Lower leg skin (tissue), 3 donors: ENCODE results near the gene FRAS1.

ENCODE experiments used
- POLR2A ChIP-seq, 2 donors: fragments of 450-650 bp; IDR thresholded peaks; one replicate each; pipeline ENCODE4 v1.6.1; 2016 to 2017; ENCODE audit warnings: antibody characterized with exemption in 2 of 2, mild to moderate bottlenecking in 1 of 2, moderate library complexity in 1 of 2
- TF ChIP-seq, protein P1 (sequence below), 3 donors: fragments of 450-650 bp; IDR thresholded peaks; one replicate each; pipeline ENCODE4 v1.5.1; 2016; ENCODE audit warnings: antibody characterized with exemption in 3 of 3, mild to moderate bottlenecking in 3 of 3, moderate library complexity in 2 of 3

GRCh38 chr4:78075986-78076385 is 18.9 kb downstream of the FRAS1 start:
- TF ChIP-seq, protein P1, sequence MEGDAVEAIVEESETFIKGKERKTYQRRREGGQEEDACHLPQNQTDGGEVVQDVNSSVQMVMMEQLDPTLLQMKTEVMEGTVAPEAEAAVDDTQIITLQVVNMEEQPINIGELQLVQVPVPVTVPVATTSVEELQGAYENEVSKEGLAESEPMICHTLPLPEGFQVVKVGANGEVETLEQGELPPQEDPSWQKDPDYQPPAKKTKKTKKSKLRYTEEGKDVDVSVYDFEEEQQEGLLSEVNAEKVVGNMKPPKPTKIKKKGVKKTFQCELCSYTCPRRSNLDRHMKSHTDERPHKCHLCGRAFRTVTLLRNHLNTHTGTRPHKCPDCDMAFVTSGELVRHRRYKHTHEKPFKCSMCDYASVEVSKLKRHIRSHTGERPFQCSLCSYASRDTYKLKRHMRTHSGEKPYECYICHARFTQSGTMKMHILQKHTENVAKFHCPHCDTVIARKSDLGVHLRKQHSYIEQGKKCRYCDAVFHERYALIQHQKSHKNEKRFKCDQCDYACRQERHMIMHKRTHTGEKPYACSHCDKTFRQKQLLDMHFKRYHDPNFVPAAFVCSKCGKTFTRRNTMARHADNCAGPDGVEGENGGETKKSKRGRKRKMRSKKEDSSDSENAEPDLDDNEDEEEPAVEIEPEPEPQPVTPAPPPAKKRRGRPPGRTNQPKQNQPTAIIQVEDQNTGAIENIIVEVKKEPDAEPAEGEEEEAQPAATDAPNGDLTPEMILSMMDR (IDR thresholded peaks at IDR 0.05) = no peak
- no peak for TF ChIP-seq POLR2A (IDR thresholded peaks at IDR 0.05)
